ENCODE data around the gene GRK1.
A peak's percentile ranks its signal among the peaks of the same experiment; 100 is the strongest.

GRK1 gene

DNA sequence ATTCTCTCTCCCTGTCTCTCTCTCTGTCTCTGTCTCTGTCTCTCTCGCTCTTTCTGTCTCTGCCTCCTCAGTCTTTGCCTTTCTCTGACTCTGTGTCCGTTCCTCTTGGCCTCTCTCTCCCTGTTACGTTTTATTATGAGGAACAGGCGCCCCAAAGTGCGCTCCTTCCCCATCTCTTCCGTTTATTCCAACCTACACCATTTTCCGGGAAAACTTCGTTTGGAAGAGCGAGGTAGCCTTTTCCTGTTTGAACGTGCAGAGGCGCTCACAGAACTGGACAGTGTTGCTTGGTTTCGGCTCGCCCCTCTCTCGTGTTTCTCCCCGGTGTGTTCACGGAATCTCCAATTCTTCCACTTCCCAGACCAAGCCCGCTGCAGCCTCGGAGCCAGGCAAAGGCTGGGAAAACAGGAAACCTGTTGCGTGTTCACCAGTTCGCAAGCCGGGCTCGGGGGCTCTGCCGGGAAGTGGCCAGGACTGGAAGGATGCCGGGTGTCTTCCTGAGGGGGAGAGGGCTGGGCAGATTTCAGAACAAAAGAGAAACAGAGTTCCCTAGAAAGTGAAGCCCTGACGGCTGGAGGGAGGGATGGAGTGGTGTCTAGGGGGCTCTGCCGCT lies 92.6 kb downstream of the GRK1 start:
- no peak for DNase-seq
- Histone ChIP-seq H3K4me1 (ENCODE audit: control insufficient read depth, insufficient read depth, low read length, poor library complexity, severe bottlenecking) (peaks cover 11% of the 10 kb centered on the region), H3K36me3 (ENCODE audit: control insufficient read depth, insufficient read depth, low read length) (no peaks in the 10 kb centered on the region), H3K27ac (ENCODE audit: insufficient read depth, low read length, poor library complexity, severe bottlenecking) (no peak overlapping the region), H3K9me3 (ENCODE audit: control insufficient read depth, low read length) (no peaks in the 10 kb centered on the region), H3K4me3 (ENCODE audit: insufficient read depth, low read depth, low read length, poor library complexity, severe bottlenecking) (peak overlapping the region; percentile 62), H3K27me3 (replicated peaks; ENCODE audit: control insufficient read depth, insufficient read depth, low read length, poor library complexity, severe bottlenecking) (peaks cover 17% of the 10 kb centered on the region)

DNA sequence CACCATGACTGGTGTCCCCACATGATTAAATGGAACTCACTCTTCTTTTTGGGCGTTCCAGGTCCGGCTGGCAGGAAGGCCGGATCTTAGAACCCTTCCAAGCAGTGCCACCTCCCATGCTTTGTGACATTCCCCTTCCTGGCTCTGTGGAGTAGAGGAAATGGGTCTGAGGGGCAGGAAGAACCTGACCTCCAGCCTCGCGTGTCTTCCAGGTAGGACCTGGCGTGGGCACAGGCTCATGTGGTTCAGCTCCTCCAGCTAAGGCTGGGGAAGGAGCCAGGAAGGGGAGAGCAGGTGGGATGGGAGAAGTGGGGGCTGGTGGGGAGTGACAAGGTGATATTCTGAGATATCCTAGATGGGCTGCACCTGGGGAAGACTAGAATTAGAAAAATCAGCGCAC lies 94.1 kb downstream of the GRK1 start:
- Histone ChIP-seq H3K4me3 (ENCODE audit: insufficient read depth, low read depth, low read length, poor library complexity, severe bottlenecking) (no peak overlapping the region), H3K36me3 (ENCODE audit: control insufficient read depth, insufficient read depth, low read length) (no peaks in the 10 kb centered on the region), H3K4me1 (ENCODE audit: control insufficient read depth, insufficient read depth, low read length, poor library complexity, severe bottlenecking) (peaks cover 11% of the 10 kb centered on the region), H3K9me3 (ENCODE audit: control insufficient read depth, low read length) (no peaks in the 10 kb centered on the region), H3K27ac (ENCODE audit: insufficient read depth, low read length, poor library complexity, severe bottlenecking) (no peak overlapping the region), H3K27me3 (replicated peaks; ENCODE audit: control insufficient read depth, insufficient read depth, low read length, poor library complexity, severe bottlenecking) (peaks cover 17% of the 10 kb centered on the region)
- no peak for DNase-seq

DNA sequence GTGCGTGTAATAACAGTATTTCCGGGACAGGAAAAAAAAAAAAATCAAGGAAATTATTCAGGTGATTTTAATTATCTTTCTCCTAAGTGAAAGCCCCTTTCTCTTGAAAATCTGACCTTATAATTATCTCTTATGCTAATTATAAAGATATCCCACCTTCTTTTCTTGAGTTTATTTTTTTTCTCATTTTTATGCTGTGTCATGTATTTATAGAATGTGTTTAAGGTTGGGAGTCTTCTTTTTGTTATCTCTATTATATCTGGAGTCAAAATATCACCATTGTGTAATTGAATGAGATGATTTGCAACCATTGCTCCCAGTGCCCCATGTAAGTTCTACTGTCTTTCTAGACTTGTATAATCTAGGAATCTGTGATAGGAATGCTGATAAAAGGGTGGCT lies 95.1 kb downstream of the GRK1 start:
- no peak overlapping the region for H3K4me3 ChIP-seq (ENCODE audit: insufficient read depth, low read depth, low read length, poor library complexity, severe bottlenecking)
- H3K4me1 ChIP-seq (ENCODE audit: control insufficient read depth, insufficient read depth, low read length, poor library complexity, severe bottlenecking): peaks cover 11% of the 10 kb centered on the region
- no peak for DNase-seq
- H3K9me3 ChIP-seq (ENCODE audit: control insufficient read depth, low read length): no peaks in the 10 kb centered on the region
- peaks cover 17% of the 10 kb centered on the region for H3K27me3 ChIP-seq (replicated peaks; ENCODE audit: control insufficient read depth, insufficient read depth, low read length, poor library complexity, severe bottlenecking)
- H3K27ac ChIP-seq (ENCODE audit: insufficient read depth, low read length, poor library complexity, severe bottlenecking): no peak overlapping the region
- no peaks in the 10 kb centered on the region for H3K36me3 ChIP-seq (ENCODE audit: control insufficient read depth, insufficient read depth, low read length)

DNA sequence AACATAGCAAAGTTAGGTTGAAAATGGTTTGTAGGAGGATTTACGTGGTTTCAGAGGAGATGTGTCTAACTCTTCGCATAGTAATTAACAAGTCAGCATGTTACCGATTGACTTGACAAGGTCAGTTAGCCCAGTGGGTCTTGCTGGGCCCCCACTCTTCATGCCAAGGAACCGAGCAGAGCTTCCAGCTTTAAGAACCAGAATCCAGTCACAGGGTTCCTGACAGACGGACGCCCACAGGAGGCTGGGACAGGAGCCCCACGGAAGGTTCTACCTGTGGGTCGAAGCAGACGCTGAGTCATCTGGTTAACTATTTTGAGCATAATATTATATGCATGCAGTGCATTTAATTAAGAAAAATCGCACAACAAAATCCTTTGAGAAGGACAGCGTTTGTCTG lies 95.5 kb downstream of the GRK1 start:
- no peak for DNase-seq
- Histone ChIP-seq H3K4me1 (ENCODE audit: control insufficient read depth, insufficient read depth, low read length, poor library complexity, severe bottlenecking) (peaks cover 11% of the 10 kb centered on the region), H3K27ac (ENCODE audit: insufficient read depth, low read length, poor library complexity, severe bottlenecking) (no peak overlapping the region), H3K36me3 (ENCODE audit: control insufficient read depth, insufficient read depth, low read length) (no peaks in the 10 kb centered on the region), H3K9me3 (ENCODE audit: control insufficient read depth, low read length) (no peaks in the 10 kb centered on the region), H3K27me3 (replicated peaks; ENCODE audit: control insufficient read depth, insufficient read depth, low read length, poor library complexity, severe bottlenecking) (peaks cover 17% of the 10 kb centered on the region), H3K4me3 (ENCODE audit: insufficient read depth, low read depth, low read length, poor library complexity, severe bottlenecking) (no peak overlapping the region)

DNA sequence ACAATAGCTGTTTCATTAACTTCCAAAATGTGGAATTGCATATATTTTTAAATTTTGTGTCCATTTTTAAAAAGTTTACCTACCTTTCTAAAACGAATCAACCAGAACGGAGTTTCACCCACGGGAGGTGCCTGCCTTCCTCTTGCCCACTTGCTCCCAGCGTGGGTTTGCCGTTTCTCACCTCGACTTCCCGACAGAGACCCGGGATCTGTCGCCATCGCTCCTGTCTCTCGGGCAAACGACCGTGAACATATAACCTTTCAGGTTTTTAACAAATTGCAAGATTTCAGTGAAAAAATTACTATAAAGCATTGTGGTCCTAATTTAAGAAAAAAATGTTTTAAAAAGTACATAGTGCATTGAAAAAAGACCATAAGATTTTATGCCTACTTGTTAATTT lies 96.2 kb downstream of the GRK1 start:
- H3K27ac ChIP-seq (ENCODE audit: insufficient read depth, low read length, poor library complexity, severe bottlenecking): no peak overlapping the region
- peaks cover 17% of the 10 kb centered on the region for H3K27me3 ChIP-seq (replicated peaks; ENCODE audit: control insufficient read depth, insufficient read depth, low read length, poor library complexity, severe bottlenecking)
- H3K4me3 ChIP-seq (ENCODE audit: insufficient read depth, low read depth, low read length, poor library complexity, severe bottlenecking): no peak overlapping the region
- H3K9me3 ChIP-seq (ENCODE audit: control insufficient read depth, low read length): no peaks in the 10 kb centered on the region
- H3K4me1 ChIP-seq (ENCODE audit: control insufficient read depth, insufficient read depth, low read length, poor library complexity, severe bottlenecking): peaks cover 11% of the 10 kb centered on the region
- DNase-seq: no peak
- no peaks in the 10 kb centered on the region for H3K36me3 ChIP-seq (ENCODE audit: control insufficient read depth, insufficient read depth, low read length)

DNA sequence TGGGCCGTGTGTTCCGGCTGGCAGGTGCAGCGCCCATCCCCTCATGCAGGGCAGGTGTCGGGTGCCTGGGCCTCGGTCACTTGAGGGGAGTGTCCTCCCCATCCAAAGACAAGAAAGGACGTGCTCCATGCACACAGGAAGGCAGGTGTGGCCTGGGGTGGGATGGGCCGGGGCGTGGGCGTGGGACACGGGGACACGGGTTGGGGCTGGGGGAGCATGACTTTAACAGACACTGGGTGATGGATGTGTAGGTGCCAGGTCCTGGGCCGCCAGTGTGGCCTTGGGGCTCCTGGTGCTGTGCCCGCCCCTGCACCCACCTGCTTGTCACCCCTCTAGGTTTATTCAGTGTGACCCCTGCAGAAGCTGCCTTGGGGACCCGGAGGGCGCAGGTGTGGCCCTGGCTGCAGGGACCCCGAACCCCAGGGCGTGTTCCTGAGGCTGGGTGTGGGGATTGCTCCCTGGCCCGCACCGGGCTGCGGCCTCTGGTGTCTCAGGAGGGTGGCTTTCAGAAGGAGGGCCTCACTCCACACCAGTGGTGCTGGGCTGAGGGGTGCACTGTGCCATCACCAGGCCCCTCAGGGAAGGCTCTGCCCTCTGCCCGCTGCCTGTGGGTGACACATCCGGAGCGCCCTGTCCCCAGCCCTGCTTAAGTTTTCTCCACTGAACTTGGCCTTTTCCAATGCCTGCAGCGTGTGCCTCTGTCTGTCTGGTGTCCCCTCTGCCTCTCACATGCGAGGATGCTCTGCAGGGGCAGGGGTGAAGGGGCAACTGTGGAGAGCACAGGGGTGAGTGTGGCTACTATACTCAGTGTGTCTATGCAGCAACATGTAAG lies 97.2 kb downstream of the GRK1 start:
- H3K27ac ChIP-seq (ENCODE audit: insufficient read depth, low read length, poor library complexity, severe bottlenecking): no peak overlapping the region
- DNase-seq: no peak
- no peak overlapping the region for H3K4me3 ChIP-seq (ENCODE audit: insufficient read depth, low read depth, low read length, poor library complexity, severe bottlenecking)
- H3K4me1 ChIP-seq (ENCODE audit: control insufficient read depth, insufficient read depth, low read length, poor library complexity, severe bottlenecking): peaks cover 8% of the 10 kb centered on the region
- H3K27me3 ChIP-seq (replicated peaks; ENCODE audit: control insufficient read depth, insufficient read depth, low read length, poor library complexity, severe bottlenecking): peaks cover 17% of the 10 kb centered on the region
- H3K36me3 ChIP-seq (ENCODE audit: control insufficient read depth, insufficient read depth, low read length): no peaks in the 10 kb centered on the region
- no peaks in the 10 kb centered on the region for H3K9me3 ChIP-seq (ENCODE audit: control insufficient read depth, low read length)

DNA sequence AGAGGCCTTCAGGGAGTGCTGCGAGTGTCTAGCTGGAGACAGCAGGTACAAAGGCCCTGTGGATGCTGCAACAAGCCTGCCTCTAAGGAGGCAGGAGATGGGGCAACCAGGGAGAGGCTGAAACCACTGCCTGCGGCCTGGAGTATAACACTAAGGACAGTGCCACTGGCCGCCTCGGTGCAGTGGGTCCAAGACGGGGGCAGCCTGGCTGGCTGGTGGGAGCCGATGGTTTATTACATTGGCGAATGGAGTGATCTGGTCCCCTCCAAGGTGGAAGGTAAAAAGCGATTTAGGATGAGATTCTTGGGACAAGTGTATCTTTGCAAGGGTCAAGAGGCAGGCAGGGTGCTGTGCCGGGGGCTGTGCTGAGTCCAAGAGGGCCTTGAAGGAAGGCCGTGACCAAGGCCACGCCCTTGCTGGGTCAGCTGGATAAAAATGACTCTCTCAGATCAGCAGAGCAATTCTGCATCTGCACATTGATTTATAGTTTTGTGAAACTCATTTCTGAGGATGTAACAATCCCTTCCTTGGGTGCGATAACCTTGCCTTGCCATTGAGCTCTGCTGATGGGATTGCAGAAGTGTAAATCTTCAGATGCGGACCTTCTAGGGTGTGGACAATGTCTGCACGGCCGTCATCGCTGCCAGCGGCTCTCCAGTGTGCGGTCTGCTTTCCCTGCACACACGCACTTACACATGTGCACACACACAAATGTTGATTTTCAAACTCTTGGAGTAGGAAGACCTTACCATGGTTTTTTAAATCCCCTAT lies 98.0 kb downstream of the GRK1 start:
- Histone ChIP-seq H3K4me1 (ENCODE audit: control insufficient read depth, insufficient read depth, low read length, poor library complexity, severe bottlenecking) (peaks cover under 1% of the 10 kb centered on the region), H3K9me3 (ENCODE audit: control insufficient read depth, low read length) (no peaks in the 10 kb centered on the region), H3K27me3 (replicated peaks; ENCODE audit: control insufficient read depth, insufficient read depth, low read length, poor library complexity, severe bottlenecking) (peaks cover 11% of the 10 kb centered on the region)

DNA sequence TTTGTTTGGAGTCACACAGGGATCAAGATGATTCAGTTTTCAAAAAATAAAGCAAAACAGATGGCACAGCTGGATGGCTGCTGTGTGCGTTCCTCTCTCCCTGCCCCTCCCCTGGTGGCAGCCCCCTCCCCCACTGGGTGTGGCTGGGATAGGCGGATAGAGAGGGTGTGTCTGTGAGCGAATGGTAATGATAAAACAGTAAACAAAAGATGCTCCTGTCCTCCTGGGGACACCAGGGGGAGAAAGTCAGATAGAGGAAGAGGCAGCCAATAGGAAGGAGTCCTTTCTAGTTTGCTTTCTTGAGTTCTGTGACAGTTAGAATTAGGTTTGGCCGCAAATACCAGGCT lies 98.5 kb downstream of the GRK1 start:
- no peak overlapping the region for H3K27ac ChIP-seq (ENCODE audit: insufficient read depth, low read length, poor library complexity, severe bottlenecking)
- no peaks in the 10 kb centered on the region for H3K9me3 ChIP-seq (ENCODE audit: control insufficient read depth, low read length)
- H3K4me1 ChIP-seq (ENCODE audit: control insufficient read depth, insufficient read depth, low read length, poor library complexity, severe bottlenecking): no peaks in the 10 kb centered on the region
- DNase-seq: no peak
- no peaks in the 10 kb centered on the region for H3K36me3 ChIP-seq (ENCODE audit: control insufficient read depth, insufficient read depth, low read length)
- H3K4me3 ChIP-seq (ENCODE audit: insufficient read depth, low read depth, low read length, poor library complexity, severe bottlenecking): no peak overlapping the region
- H3K27me3 ChIP-seq (replicated peaks; ENCODE audit: control insufficient read depth, insufficient read depth, low read length, poor library complexity, severe bottlenecking): peaks cover 10% of the 10 kb centered on the region

More for the DNA sequence above, 98.0 kb downstream of the GRK1 start:
- DNase-seq: no peak
- Histone ChIP-seq H3K27ac (ENCODE audit: insufficient read depth, low read length, poor library complexity, severe bottlenecking) (no peak overlapping the region), H3K36me3 (ENCODE audit: control insufficient read depth, insufficient read depth, low read length) (no peaks in the 10 kb centered on the region), H3K4me3 (ENCODE audit: insufficient read depth, low read depth, low read length, poor library complexity, severe bottlenecking) (no peak overlapping the region)

DNA sequence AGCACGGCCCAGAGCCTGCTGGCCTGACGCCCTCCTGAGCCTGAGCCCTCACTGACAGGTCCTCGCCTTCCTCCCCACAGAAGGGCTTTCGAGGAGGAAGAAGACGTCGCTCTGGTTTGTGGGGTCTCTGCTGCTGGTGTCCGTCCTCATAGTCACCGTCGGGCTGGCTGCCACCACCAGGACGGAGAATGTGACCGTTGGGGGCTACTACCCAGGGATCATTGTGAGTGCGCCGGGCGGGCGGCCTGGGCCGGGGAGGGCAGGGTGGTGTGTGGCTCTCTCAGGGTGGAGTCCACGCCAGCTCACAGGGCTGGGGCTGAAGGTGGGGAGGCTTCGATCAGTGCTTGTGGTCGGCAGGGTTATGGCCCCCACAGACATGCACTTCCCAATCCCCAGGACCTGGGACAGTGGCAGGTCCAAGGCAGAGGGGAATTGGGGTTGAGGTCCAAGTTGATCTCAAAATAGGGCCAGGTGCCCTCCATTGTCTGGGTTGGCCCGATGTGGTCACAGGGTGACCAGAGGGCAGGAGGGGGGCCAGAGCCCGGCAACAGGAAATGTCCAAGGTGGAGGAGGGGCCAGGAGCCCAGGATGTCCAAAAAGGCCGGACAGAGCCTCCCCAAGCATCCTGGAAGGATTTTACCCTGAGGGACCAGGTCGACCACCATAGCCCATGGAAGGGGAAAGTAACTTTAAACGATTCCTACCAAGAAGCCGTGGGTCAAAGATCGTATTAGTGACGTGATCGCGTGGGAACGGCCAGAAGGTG lies 99.2 kb downstream of the GRK1 start:
- Histone ChIP-seq H3K27ac (ENCODE audit: insufficient read depth, low read length, poor library complexity, severe bottlenecking) (no peak overlapping the region), H3K27me3 (replicated peaks; ENCODE audit: control insufficient read depth, insufficient read depth, low read length, poor library complexity, severe bottlenecking) (peaks cover 6% of the 10 kb centered on the region), H3K9me3 (ENCODE audit: control insufficient read depth, low read length) (no peaks in the 10 kb centered on the region), H3K4me3 (ENCODE audit: insufficient read depth, low read depth, low read length, poor library complexity, severe bottlenecking) (no peak overlapping the region), H3K4me1 (ENCODE audit: control insufficient read depth, insufficient read depth, low read length, poor library complexity, severe bottlenecking) (no peaks in the 10 kb centered on the region), H3K36me3 (ENCODE audit: control insufficient read depth, insufficient read depth, low read length) (no peaks in the 10 kb centered on the region)
- DNase-seq: no peak

All from effector memory CD4-positive, alpha-beta T cell (primary cell).